ENCODE results near the gene BMPR1B.

- TF ChIP-seq CTCF (IDR thresholded peaks at IDR 0.05) (no peak), POLR2A (IDR thresholded peaks at IDR 0.05) (no peak)
Observed at GRCh38 chr4:94762326-94762725, 4.6 kb downstream of the BMPR1B start.

Measured in gastroesophageal sphincter (tissue), 3 donors.